ENCODE data around the gene LPP. TPM values are rescaled to one million over a fixed set of nuclear protein-coding genes. Genes with fewer than 3 reads are reported as not detected.

Gene LPP
- total RNA-seq, 4 donors from 2014 or later: 1,872 to 3,079 (median 2,300) TPM

DNA sequence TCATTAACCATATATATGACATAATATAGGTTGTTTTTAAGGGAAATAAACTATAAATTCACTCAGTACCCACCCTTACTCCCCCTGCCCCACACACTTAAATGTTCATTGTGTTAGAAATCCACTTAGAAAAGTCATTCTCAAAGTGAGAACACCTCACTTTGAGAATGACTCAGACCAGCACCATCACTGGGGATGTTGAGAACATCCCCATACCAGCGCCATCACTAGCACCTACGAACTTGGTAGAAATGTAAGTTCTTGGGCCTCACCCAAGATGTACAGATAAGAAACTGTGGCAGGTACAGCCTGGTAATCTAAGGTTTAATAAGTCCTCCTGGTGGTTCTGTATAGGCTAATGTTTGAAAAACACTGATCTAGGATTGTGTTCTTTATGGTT lies 362.6 kb downstream of the LPP start:
- TF ChIP-seq POLR2A (IDR thresholded peaks at IDR 0.05; ENCODE audit: low read depth) (no peak), EP300 (IDR thresholded peaks at IDR 0.05) (no peak), POLR2AphosphoS5 (IDR thresholded peaks at IDR 0.05) (no peak)
- TF ChIP-seq, protein P1, sequence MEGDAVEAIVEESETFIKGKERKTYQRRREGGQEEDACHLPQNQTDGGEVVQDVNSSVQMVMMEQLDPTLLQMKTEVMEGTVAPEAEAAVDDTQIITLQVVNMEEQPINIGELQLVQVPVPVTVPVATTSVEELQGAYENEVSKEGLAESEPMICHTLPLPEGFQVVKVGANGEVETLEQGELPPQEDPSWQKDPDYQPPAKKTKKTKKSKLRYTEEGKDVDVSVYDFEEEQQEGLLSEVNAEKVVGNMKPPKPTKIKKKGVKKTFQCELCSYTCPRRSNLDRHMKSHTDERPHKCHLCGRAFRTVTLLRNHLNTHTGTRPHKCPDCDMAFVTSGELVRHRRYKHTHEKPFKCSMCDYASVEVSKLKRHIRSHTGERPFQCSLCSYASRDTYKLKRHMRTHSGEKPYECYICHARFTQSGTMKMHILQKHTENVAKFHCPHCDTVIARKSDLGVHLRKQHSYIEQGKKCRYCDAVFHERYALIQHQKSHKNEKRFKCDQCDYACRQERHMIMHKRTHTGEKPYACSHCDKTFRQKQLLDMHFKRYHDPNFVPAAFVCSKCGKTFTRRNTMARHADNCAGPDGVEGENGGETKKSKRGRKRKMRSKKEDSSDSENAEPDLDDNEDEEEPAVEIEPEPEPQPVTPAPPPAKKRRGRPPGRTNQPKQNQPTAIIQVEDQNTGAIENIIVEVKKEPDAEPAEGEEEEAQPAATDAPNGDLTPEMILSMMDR (IDR thresholded peaks at IDR 0.05): no peak
- Histone ChIP-seq H3K4me3 (no peak overlapping the region), H3K4me1 (peaks cover 10 to 86% (median 40%) of the 10 kb centered on the region in 4 donors), H3K27me3 (no peaks in the 10 kb centered on the region), H3K36me3 (no peaks in the 10 kb centered on the region), H3K9me3 (no peaks in the 10 kb centered on the region), H3K27ac (replicated peaks in 1 of 4) (no peak overlapping the region)
- 85% methylated on average over 2 of the region's 2 CpGs for WGBS
- DNase-seq (ENCODE audit: extremely low spot score): no peak
- intact Hi-C loops (cut with DNase I): no loop called here

DNA sequence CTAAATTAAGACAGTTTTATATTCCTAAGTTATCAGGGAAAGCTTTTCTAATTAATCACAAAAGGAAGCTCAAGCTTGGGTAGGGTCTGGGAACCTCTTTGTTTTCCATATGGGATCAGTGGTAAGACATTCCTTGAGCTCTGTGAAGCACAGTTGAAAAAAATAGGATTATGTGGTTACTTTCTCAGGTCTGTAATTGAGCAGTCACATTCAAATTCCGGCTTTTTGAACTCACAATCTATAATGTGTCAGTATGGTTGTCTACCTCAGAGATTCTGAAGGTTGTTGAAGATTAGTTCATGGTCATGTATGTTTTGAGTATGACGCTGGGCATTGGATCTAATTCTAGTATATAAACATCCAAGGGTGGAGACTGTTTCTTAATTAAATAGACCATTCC lies 364.5 kb downstream of the LPP start:
- intact Hi-C loops (cut with DNase I): no loop called here
- H3K27me3 ChIP-seq: no peaks in the 10 kb centered on the region
- H3K4me3 ChIP-seq: no peak overlapping the region
- no peak for TF ChIP-seq EP300 (IDR thresholded peaks at IDR 0.05)
- no peak for TF ChIP-seq POLR2A (IDR thresholded peaks at IDR 0.05; ENCODE audit: low read depth)
- TF ChIP-seq, protein P1 (IDR thresholded peaks at IDR 0.05): no peak
- TF ChIP-seq POLR2AphosphoS5 (IDR thresholded peaks at IDR 0.05): no peak
- no peaks in the 10 kb centered on the region for H3K9me3 ChIP-seq
- no peaks in the 10 kb centered on the region for H3K36me3 ChIP-seq
- H3K27ac ChIP-seq (replicated peaks in 1 of 4): peak overlapping the region in 1 of 4 donors; percentile 10
- 91% methylated on average over 2 of the region's 2 CpGs for WGBS
- peaks cover 10 to 86% (median 53%) of the 10 kb centered on the region in 4 donors for H3K4me1 ChIP-seq
- no peak for DNase-seq (ENCODE audit: extremely low spot score)

DNA sequence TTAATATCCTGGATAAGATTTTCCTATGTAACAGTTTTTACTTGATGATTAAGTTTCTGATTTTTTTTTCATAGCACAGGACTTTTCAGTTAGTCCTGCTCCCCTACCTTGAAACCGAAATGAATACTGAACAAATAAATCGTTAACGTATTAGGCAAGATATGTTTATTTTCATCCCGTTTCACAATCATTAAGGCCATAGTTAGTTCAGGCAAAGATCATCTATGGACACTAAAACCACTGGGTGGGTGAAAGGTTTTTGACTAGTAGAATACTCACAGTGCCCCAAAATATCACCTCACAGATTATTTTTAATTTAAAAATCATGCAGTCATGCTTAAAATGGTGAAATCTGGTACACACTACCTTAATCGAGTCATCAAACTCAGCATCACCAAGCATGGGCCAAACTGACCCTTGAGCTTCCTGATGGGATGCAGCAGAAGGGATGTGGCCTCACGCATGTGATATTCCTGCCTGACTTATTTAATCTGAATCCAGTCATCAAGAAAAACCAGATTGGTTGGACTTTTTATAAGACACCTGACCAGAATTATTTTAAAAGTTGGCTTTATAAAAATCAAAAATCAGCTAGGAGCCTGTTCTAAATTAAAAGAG lies 365.0 kb downstream of the LPP start:
- Histone ChIP-seq H3K36me3 (no peaks in the 10 kb centered on the region), H3K9me3 (no peaks in the 10 kb centered on the region), H3K4me1 (peaks cover 10 to 87% (median 58%) of the 10 kb centered on the region in 4 donors), H3K4me3 (no peak overlapping the region), H3K27ac (replicated peaks in 1 of 4) (peak overlapping the region in 1 of 4 donors; percentile 10), H3K27me3 (no peaks in the 10 kb centered on the region)
- 77% methylated on average over 6 of the region's 6 CpGs for WGBS
- DNase-seq (ENCODE audit: extremely low spot score): no peak
- TF ChIP-seq POLR2AphosphoS5 (IDR thresholded peaks at IDR 0.05): no peak
- no peak for TF ChIP-seq EP300 (IDR thresholded peaks at IDR 0.05)
- TF ChIP-seq, protein P1 (IDR thresholded peaks at IDR 0.05): no peak
- no peak for TF ChIP-seq POLR2A (IDR thresholded peaks at IDR 0.05; ENCODE audit: low read depth)
- intact Hi-C loops (cut with DNase I): no loop called here

DNA sequence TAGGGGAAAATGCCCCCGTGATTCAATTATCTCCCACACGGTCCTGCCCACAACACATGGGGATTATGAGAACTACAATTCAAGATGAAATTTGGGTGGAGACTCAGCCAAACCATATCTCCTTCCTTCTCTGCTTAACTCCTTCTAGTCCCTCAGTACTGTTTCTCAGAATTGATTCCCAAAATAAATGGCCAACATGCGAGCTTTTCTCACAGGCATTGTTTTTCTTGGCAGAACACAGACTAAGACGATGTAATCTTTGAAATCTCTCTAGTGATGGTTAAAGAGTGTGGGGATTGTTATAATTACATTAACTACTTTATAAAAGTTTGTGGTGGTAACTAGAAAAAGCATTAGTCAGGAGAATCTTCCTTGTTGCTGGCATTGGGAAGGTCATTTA lies 366.5 kb downstream of the LPP start:
- Histone ChIP-seq H3K4me3 (no peak overlapping the region), H3K27ac (replicated peaks in 1 of 4) (peak overlapping the region; percentile 11 to 39 (median 18)), H3K36me3 (peaks cover 4 to 12% (median 5%) of the 10 kb centered on the region in 4 donors), H3K27me3 (no peaks in the 10 kb centered on the region), H3K9me3 (no peaks in the 10 kb centered on the region), H3K4me1 (peaks cover 10 to 88% (median 72%) of the 10 kb centered on the region in 4 donors)
- TF ChIP-seq POLR2A (IDR thresholded peaks at IDR 0.05; ENCODE audit: low read depth): no peak
- peak in 1 of 2 donors; percentile 4 for TF ChIP-seq POLR2AphosphoS5 (IDR thresholded peaks at IDR 0.05)
- no peak for DNase-seq (ENCODE audit: extremely low spot score)
- WGBS: 32% methylated on average over 4 of the region's 4 CpGs
- intact Hi-C loops (cut with DNase I): no loop called here

DNA sequence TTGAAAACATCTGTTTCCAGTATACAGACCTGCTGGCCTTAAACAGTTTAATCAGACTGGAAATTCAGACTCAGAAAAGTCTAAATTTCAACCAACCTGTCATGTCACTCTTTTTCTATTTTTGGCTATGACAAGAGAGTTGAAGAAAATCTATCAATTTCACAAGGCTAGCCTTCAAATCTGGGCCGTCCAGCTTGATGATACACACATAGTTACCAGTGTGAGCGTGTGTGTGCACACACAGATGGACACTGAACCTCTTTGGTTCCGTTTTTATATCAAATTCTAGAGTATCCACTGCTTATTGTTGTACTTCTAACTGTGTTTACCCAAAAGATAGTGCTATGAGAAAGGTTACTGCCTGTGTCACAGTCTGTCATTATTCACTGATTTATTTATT lies 368.2 kb downstream of the LPP start:
- TF ChIP-seq POLR2AphosphoS5 (IDR thresholded peaks at IDR 0.05): peak in 1 of 2 donors; percentile 34
- TF ChIP-seq EP300 (IDR thresholded peaks at IDR 0.05): no peak
- TF ChIP-seq, protein P1 (IDR thresholded peaks at IDR 0.05): no peak
- TF ChIP-seq POLR2A (IDR thresholded peaks at IDR 0.05; ENCODE audit: low read depth): no peak
- Histone ChIP-seq H3K36me3 (peaks cover 4 to 28% (median 5%) of the 10 kb centered on the region in 4 donors), H3K4me1 (peaks cover 10 to 97% (median 86%) of the 10 kb centered on the region in 4 donors), H3K9me3 (no peaks in the 10 kb centered on the region), H3K27ac (replicated peaks in 1 of 4) (peak overlapping the region in 3 of 4 donors; percentile 2 to 54 (median 15)), H3K4me3 (no peak overlapping the region), H3K27me3 (no peaks in the 10 kb centered on the region)
- 38% methylated on average over 3 of the region's 3 CpGs for WGBS
- intact Hi-C loops (cut with DNase I): no loop called here
- no peak for DNase-seq (ENCODE audit: extremely low spot score)
